ENCODE measurements around the gene TOX4. TPM values are rescaled to one million over a fixed set of nuclear protein-coding genes. Genes with fewer than 3 reads are reported as not detected.

The TOX4 gene
- total and polyA plus RNA-seq, 2 of the 4 experiments (the other 2 are of a cell fraction) = 26.7 to 56.6 TPM

DNA sequence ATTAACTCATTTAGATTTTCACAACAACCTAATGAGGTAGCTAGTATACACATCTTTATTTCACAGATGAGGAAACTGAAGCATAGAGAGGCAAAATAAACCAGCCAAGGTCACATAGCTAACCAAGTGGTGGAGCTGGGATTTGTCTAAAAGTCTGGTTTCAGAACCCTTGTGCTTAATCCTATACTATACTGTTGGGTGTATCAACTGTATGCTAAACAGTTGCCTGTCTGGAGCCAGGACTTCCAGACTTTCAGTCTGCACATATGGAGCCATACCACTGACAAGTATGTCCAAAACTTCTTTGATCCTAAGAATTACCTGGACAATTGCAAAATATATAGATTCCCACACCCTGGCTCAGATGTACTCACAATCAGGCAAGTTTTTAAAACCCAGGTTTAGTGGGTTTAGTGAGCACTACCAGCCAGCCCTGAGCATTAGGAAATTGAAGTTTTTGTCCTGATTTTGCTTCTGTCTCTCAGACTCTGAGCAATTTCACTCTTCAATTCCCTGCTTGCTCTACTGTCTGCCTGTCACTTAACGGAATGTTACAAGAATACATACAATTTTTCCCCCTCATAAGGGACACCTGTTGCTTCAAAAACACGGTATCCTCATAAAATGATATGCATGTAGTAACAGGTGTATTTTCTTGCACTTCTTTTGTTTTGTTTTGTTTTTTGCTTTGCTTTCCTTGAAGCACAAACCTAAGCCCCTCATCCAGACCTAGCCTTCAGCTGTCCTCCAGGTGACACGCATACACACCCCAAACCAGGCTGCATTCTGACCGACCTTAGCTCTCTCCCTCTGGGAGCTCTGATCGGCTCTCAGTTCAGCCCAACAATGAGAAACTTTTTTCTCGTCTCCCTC lies 58.8 kb downstream of the TOX4 start:
- H3K4me2 ChIP-seq (ENCODE audit: low read depth, low read length) = no peak overlapping the region; the same call in 1 of the 2 replicates
- DNase-seq (no peak), ATAC-seq (ENCODE audit: low read depth) (no peak)
- H3K23ac ChIP-seq (ENCODE audit: low read depth, low read length) = no peak overlapping the region
- H2BK5ac ChIP-seq (ENCODE audit: low read depth, low read length, poor library complexity, severe bottlenecking) = no peak overlapping the region
- peaks cover 49% of the 10 kb centered on the region for H3K27me3 ChIP-seq (ENCODE audit: control insufficient read depth, insufficient read depth, low read length)
- H4K20me1 ChIP-seq (ENCODE audit: insufficient read depth, low read length) = no peaks in the 10 kb centered on the region
- no peak overlapping the region for H4K5ac ChIP-seq (ENCODE audit: low read depth, low read length)
- H3K14ac ChIP-seq (replicated peaks; ENCODE audit: low read depth, low read length) = no peak overlapping the region
- no peaks in the 10 kb centered on the region for H3K79me1 ChIP-seq (ENCODE audit: low read depth in 1 of 2, low read length in 2 of 2)
- H2AK5ac ChIP-seq (ENCODE audit: low read depth, low read length) = no peak overlapping the region
- no peaks in the 10 kb centered on the region for H3K9me1 ChIP-seq (ENCODE audit: insufficient read depth, low read length)
- H3K56ac ChIP-seq (ENCODE audit: extremely low read depth, insufficient read depth, low read length) = no peak overlapping the region
- H3K27ac ChIP-seq (ENCODE audit: insufficient read depth, low read length) = no peak overlapping the region
- no peak overlapping the region for H2BK15ac ChIP-seq (ENCODE audit: low read depth, low read length)
- H2AFZ ChIP-seq (replicated peaks; ENCODE audit: low read length, poor library complexity) = no peak overlapping the region
- 0 out of 2 replicates have a peak, but pooled peaks cover 1% of the 10 kb centered on the region for H3K9me3 ChIP-seq (ENCODE audit: control insufficient read depth, insufficient read depth, low read length)
- no peak overlapping the region for H2BK20ac ChIP-seq (ENCODE audit: low read depth, low read length)
- in situ Hi-C loops (cut with MboI; ENCODE audit: low sequenced_read_pairs) (no loop called here), intact Hi-C loops (cut with micrococcal nuclease) (no loop called here), dilution Hi-C loops (cut with HindIII; ENCODE audit: low sequenced_read_pairs, unreplicated experiment) (no loop called here)
- H2AK9ac ChIP-seq (replicated peaks; ENCODE audit: low read depth, low read length, poor library complexity) = no peak overlapping the region
- no peak overlapping the region for H2BK120ac ChIP-seq (ENCODE audit: low read depth, low read length)
- no peaks in the 10 kb centered on the region for H3K4me1 ChIP-seq (ENCODE audit: control insufficient read depth, insufficient read depth, low read length)
- H3K4me3 ChIP-seq (ENCODE audit: insufficient read depth, low read depth, low read length) = no peak overlapping the region
- H3K9ac ChIP-seq (ENCODE audit: low read depth, low read length) = no peak overlapping the region
- H4K91ac ChIP-seq (ENCODE audit: insufficient read depth, low read depth, low read length) = no peak overlapping the region
- POLR2A ChIA-PET (ENCODE audit: unreplicated experiment) = interaction anchor here (0.6 kb wide), 2 partner anchors 9 to 1194 kb away, joined by 3 to 11 read pairs; partner anchors contain the start of gene SALL2
- no peak overlapping the region for H3K18ac ChIP-seq (ENCODE audit: low read depth, low read length)
- no peak overlapping the region for H4K8ac ChIP-seq (ENCODE audit: low read depth in 2 of 2, low read length in 2 of 2)
- CTCF ChIA-PET = no interaction called here
- WGBS, 2 experiments (ENCODE audit: extremely low coverage in 2 of 2, insufficient read length in 1 of 2) = no CpG with 5 or more reads among the region's 6 CpGs
- TF ChIP-seq MAZ (IDR thresholded peaks at IDR 0.05; ENCODE audit: borderline replicate concordance, low read depth, low read length) = no peak
- no peak for TF ChIP-seq NFE2L2 (IDR thresholded peaks at IDR 0.05; ENCODE audit: low read depth, low read length)
- TF ChIP-seq, protein P1, sequence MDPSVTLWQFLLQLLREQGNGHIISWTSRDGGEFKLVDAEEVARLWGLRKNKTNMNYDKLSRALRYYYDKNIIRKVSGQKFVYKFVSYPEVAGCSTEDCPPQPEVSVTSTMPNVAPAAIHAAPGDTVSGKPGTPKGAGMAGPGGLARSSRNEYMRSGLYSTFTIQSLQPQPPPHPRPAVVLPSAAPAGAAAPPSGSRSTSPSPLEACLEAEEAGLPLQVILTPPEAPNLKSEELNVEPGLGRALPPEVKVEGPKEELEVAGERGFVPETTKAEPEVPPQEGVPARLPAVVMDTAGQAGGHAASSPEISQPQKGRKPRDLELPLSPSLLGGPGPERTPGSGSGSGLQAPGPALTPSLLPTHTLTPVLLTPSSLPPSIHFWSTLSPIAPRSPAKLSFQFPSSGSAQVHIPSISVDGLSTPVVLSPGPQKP (IDR thresholded peaks at IDR 0.05; ENCODE audit: borderline replicate concordance, low read depth, low read length) = no peak
- no peak for TF ChIP-seq RAD21 (IDR thresholded peaks at IDR 0.05; ENCODE audit: low read length)
- TF ChIP-seq, protein P2, sequence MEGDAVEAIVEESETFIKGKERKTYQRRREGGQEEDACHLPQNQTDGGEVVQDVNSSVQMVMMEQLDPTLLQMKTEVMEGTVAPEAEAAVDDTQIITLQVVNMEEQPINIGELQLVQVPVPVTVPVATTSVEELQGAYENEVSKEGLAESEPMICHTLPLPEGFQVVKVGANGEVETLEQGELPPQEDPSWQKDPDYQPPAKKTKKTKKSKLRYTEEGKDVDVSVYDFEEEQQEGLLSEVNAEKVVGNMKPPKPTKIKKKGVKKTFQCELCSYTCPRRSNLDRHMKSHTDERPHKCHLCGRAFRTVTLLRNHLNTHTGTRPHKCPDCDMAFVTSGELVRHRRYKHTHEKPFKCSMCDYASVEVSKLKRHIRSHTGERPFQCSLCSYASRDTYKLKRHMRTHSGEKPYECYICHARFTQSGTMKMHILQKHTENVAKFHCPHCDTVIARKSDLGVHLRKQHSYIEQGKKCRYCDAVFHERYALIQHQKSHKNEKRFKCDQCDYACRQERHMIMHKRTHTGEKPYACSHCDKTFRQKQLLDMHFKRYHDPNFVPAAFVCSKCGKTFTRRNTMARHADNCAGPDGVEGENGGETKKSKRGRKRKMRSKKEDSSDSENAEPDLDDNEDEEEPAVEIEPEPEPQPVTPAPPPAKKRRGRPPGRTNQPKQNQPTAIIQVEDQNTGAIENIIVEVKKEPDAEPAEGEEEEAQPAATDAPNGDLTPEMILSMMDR (conservative IDR thresholded peaks at IDR 0.05; ENCODE audit: low read depth, low read length) = no peak
- TF ChIP-seq RFX5 (IDR thresholded peaks at IDR 0.05; ENCODE audit: low read depth, low read length) = no peak
- no peak for TF ChIP-seq SMC3 (IDR thresholded peaks at IDR 0.05; ENCODE audit: low read depth, low read length)
- no peak for TF ChIP-seq RCOR1 (IDR thresholded peaks at IDR 0.05; ENCODE audit: insufficient replicate concordance, low read length)
- TF ChIP-seq CHD1 (IDR thresholded peaks at IDR 0.05; ENCODE audit: low read depth, low read length) = no peak
- TF ChIP-seq, protein P3, sequence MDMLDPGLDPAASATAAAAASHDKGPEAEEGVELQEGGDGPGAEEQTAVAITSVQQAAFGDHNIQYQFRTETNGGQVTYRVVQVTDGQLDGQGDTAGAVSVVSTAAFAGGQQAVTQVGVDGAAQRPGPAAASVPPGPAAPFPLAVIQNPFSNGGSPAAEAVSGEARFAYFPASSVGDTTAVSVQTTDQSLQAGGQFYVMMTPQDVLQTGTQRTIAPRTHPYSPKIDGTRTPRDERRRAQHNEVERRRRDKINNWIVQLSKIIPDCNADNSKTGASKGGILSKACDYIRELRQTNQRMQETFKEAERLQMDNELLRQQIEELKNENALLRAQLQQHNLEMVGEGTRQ (IDR thresholded peaks at IDR 0.05; ENCODE audit: low read depth, low read length) = no peak
- TF ChIP-seq MAFK (IDR thresholded peaks at IDR 0.05; ENCODE audit: low read depth, low read length) = no peak
- no peak for TF ChIP-seq BHLHE40 (IDR thresholded peaks at IDR 0.05; ENCODE audit: low read depth, low read length)
- TF ChIP-seq CEBPB (IDR thresholded peaks at IDR 0.05; ENCODE audit: low read depth, low read length) = no peak
- TF ChIP-seq MXI1 (IDR thresholded peaks at IDR 0.05; ENCODE audit: borderline replicate concordance, low read depth, low read length) = no peak
- no TSS peak for BruUV-seq (replicated peaks)
- no peaks in the 10 kb centered on the region for H3K36me3 ChIP-seq (ENCODE audit: control insufficient read depth, insufficient read depth, low read length)
- no peak overlapping the region for H3K4ac ChIP-seq (ENCODE audit: low read depth, low read length)

Data from IMR-90 (cell line).